HepG2 (cell line): Measurements from ENCODE around the gene ACOX3. TPM values are rescaled to one million over a fixed set of nuclear protein-coding genes. Genes with fewer than 3 reads are reported as not detected.

Experiments used
- EEA1 ChIP-seq: sonication (generic); formaldehyde crosslinking; IDR thresholded peaks from 2 replicates; pipeline ENCODE4 v1.5.1; 2020; ENCODE audit warnings: mild to moderate bottlenecking, missing genetic modification reagents, borderline replicate concordance
- FOXA1 ChIP-seq, 2 experiments: fragments of 450-650 bp in 1 of 2; sonication (generic) in 1 of 2; formaldehyde crosslinking in 1 of 2; IDR thresholded peaks; 2 replicates each; pipeline versions ENCODE4 v1.4.0 to v1.6.1; 2016 to 2020; ENCODE audit warnings: missing genetic modification reagents in 1 of 2
- GTF2F1 ChIP-seq: fragments of 150-350 bp; IDR thresholded peaks from 2 replicates; pipeline ENCODE4 v1.6.1; 2014; ENCODE audit warnings: low read length
- KDM1A ChIP-seq: IDR thresholded peaks from 2 replicates; pipeline ENCODE4 v1.6.1; 2016; ENCODE audit warnings: missing compliant biosample characterization
- SETDB1 ChIP-seq: sonication (generic); formaldehyde crosslinking; IDR thresholded peaks from 2 replicates; pipeline ENCODE4 v1.5.1; 2020; ENCODE audit warnings: missing genetic modification reagents, mild to moderate bottlenecking, borderline replicate concordance
- TAF15 ChIP-seq: fragments of 200-400 bp; formaldehyde crosslinking; IDR thresholded peaks from one replicate; pipeline ENCODE4 v1.6.1; 2018; ENCODE audit warnings: mild to moderate bottlenecking, low read depth, low read length; ENCODE audit not compliant: poor library complexity, severe bottlenecking
- ZNF329 ChIP-seq: sonication (generic); formaldehyde crosslinking; IDR thresholded peaks from 2 replicates; pipeline ENCODE4 v1.9.0; 2021; ENCODE audit warnings: low read depth, mild to moderate bottlenecking, missing genetic modification reagents
- ZNF564 ChIP-seq: sonication (generic); formaldehyde crosslinking; IDR thresholded peaks from 2 replicates; pipeline ENCODE4 v1.8.1; 2023; ENCODE audit warnings: mild to moderate bottlenecking, missing genetic modification reagents
- ZNF687 ChIP-seq: sonication (generic); formaldehyde crosslinking; IDR thresholded peaks from 2 replicates; pipeline ENCODE4 v1.5.1; 2020; ENCODE audit warnings: mild to moderate bottlenecking, missing genetic modification reagents, moderate library complexity
- polyA plus RNA-seq, 8 experiments: library from polyadenylated mRNA; depleted of rRNA in 3 of 8; stranded (reverse) in 7 of 8; unstranded in 1 of 8; fragments of >200 nt; fragmentation: Illumina TruSeq in 4 of 8; extraction: Trizol in 4 of 8; gene quantifications; 2 replicates each; pipeline versions ENCODE4 v1.2.1 to v1.2.3, GENCODE V29; 2011 to 2016; ENCODE audit warnings: low read depth in 4 of 8, missing spikeins in 1 of 8, mixed read lengths in 1 of 8; ENCODE audit not compliant: insufficient read depth in 1 of 8
- total RNA-seq, 5 experiments: library from RNA; depleted of rRNA; stranded (reverse); fragments of >200 nt; fragmentation: Illumina TruSeq; extraction: Trizol; gene quantifications; 2 replicates each; pipeline ENCODE4 v1.2.3, GENCODE V29; 2016; ENCODE audit warnings: low read depth in 1 of 5
- TF ChIP-seq, protein P1 (sequence below): IDR thresholded peaks from 2 replicates; pipeline ENCODE4 v1.6.1; 2016; ENCODE audit warnings: control low read depth
- TF ChIP-seq, protein P2 (sequence below): sonication (generic); formaldehyde crosslinking; IDR thresholded peaks from 2 replicates; pipeline ENCODE4 v1.9.0; 2021; ENCODE audit warnings: missing genetic modification reagents, borderline replicate concordance
- TF ChIP-seq, protein P3 (sequence below): sonication (generic); formaldehyde crosslinking; IDR thresholded peaks from 2 replicates; pipeline ENCODE4 v1.8.0; 2022; ENCODE audit warnings: mild to moderate bottlenecking, missing genetic modification reagents; ENCODE audit not compliant: insufficient replicate concordance

ACOX3 gene
- total and polyA plus RNA-seq, 2 of the 13 experiments (the other 11 are each of a cell fraction or from before 2014, with no cell fraction given) = 4.2 to 17.8 TPM

- TF ChIP-seq ZNF687 (CRISPR knock-in tag) (no peak), KDM1A (CRISPR knock-in tag) (no peak), TAF15 (no peak), ZNF564 (CRISPR knock-in tag) (no peak), ZNF329 (no peak), EEA1 (CRISPR knock-in tag) (no peak), FOXA1 (IDR thresholded peaks at IDR 0.05) (no peak), FOXA1 (CRISPR knock-in tag; IDR thresholded peaks at IDR 0.05) (no peak), GTF2F1 (no peak), SETDB1 (CRISPR knock-in tag) (no peak)
- TF ChIP-seq, protein P1, sequence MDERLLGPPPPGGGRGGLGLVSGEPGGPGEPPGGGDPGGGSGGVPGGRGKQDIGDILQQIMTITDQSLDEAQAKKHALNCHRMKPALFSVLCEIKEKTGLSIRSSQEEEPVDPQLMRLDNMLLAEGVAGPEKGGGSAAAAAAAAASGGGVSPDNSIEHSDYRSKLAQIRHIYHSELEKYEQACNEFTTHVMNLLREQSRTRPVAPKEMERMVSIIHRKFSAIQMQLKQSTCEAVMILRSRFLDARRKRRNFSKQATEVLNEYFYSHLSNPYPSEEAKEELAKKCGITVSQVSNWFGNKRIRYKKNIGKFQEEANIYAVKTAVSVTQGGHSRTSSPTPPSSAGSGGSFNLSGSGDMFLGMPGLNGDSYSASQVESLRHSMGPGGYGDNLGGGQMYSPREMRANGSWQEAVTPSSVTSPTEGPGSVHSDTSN (CRISPR knock-in tag) = peak; percentile 57; the same call in 1 of the 2 replicates
- TF ChIP-seq, protein P2, sequence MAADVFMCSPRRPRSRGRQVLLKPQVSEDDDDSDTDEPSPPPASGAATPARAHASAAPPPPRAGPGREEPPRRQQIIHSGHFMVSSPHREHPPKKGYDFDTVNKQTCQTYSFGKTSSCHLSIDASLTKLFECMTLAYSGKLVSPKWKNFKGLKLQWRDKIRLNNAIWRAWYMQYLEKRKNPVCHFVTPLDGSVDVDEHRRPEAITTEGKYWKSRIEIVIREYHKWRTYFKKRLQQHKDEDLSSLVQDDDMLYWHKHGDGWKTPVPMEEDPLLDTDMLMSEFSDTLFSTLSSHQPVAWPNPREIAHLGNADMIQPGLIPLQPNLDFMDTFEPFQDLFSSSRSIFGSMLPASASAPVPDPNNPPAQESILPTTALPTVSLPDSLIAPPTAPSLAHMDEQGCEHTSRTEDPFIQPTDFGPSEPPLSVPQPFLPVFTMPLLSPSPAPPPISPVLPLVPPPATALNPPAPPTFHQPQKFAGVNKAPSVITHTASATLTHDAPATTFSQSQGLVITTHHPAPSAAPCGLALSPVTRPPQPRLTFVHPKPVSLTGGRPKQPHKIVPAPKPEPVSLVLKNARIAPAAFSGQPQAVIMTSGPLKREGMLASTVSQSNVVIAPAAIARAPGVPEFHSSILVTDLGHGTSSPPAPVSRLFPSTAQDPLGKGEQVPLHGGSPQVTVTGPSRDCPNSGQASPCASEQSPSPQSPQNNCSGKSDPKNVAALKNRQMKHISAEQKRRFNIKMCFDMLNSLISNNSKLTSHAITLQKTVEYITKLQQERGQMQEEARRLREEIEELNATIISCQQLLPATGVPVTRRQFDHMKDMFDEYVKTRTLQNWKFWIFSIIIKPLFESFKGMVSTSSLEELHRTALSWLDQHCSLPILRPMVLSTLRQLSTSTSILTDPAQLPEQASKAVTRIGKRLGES (CRISPR knock-in tag) = no peak
- TF ChIP-seq, protein P3, sequence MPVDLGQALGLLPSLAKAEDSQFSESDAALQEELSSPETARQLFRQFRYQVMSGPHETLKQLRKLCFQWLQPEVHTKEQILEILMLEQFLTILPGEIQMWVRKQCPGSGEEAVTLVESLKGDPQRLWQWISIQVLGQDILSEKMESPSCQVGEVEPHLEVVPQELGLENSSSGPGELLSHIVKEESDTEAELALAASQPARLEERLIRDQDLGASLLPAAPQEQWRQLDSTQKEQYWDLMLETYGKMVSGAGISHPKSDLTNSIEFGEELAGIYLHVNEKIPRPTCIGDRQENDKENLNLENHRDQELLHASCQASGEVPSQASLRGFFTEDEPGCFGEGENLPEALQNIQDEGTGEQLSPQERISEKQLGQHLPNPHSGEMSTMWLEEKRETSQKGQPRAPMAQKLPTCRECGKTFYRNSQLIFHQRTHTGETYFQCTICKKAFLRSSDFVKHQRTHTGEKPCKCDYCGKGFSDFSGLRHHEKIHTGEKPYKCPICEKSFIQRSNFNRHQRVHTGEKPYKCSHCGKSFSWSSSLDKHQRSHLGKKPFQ (CRISPR knock-in tag) = no peak
Measured at GRCh38 chr4:8410641-8411271, 29.8 kb downstream of the ACOX3 start (continued).
